ENCODE measurements around the gene SREBF1.
A peak's percentile ranks its signal among the peaks of the same experiment; 100 is the strongest.

SREBF1 gene

GRCh38 chr17:17822616-17823015, 14.2 kb downstream of the SREBF1 start:
- DNase-seq, result no peak

- no peak for DNase-seq
These were observed 14.6 kb downstream of the SREBF1 start for GRCh38 chr17:17822189-17822588.

GRCh38 chr17:17820463-17821158, 16.2 kb downstream of the SREBF1 start:
- no peak for DNase-seq

GRCh38 chr17:17820046-17820445, 16.7 kb downstream of the SREBF1 start:
- DNase-seq, result no peak

- DNase-seq, result no peak
These were observed 17.2 kb downstream of the SREBF1 start for GRCh38 chr17:17819561-17819995.

- DNase-seq, result no peak
These were observed 17.7 kb downstream of the SREBF1 start for GRCh38 chr17:17819111-17819510.

DNA sequence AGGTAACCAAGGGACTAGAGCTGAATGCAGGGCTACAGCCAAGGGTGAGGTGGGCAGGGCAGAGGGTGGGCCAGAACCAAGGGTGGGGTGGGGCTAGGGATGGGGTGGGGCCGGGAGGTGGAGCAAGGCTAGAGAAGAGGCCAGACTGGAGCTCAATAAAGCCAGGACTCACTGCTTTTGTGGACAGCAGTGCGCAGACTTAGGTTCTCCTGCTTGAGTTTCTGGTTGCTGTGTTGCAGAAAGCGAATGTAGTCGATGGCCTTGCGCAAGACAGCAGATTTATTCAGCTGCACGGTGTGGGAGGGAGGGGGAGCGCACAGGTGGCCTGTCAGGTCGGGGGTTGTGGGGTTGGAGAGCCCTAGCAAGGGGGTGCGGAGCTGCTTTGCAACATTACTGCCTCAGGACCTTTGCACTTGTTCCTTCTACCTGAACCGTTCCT, 18.7 kb downstream of the SREBF1 start:
- no peak for DNase-seq

DNA sequence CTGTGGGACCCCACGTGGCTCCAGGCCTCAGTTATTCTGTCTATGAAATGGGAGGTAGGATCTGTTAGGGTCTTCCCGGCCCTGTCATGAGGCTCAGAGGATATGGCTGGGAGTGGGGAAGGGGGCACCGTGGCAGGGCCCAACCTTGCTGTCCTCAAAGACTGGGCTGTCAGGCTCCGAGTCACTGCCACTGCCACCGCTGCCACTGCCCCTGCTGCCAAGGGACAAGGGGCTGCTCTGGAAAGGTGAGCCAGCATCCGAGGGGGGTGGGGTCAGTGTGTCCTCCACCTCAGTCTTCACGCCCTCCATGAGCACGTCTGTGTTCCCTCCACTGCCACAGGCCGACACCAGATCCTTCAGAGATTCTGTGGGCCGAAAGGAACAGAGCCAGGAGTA, 19.2 kb downstream of the SREBF1 start:
- DNase-seq, result no peak

DNA sequence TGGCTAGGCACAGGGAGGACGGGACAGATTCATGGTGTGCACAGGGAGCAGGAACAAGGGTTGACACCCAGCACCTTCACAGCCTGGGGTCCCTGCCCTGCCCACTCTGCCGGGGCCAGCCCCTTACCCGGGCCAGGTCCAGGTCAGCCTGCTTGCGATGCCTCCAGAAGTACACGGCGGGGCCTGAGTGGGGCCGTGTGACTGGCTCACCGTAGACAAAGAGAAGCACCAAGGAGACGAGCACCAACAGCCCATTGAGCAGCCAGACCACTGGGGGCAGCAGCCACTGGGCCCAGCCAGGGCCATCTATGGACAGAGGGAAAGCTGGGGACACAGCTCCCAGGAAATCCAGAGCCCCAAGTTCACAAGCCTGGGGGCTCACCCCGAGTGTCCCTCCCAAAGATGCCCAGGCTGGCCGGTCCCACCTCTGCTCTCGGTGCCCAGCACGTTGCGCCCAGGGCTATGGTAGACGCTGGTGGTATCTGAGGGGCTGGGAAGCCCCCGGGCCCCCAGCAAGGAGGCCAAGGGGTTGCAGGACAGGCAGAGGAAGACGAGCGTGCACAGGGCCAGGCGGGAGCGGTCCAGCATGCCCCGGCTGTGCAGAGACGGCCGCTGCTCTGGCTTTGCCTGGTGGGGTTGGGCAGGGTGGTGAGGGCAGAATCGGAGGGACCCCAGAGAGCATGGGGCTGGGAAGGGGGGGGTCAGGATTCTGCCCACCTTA, 19.8 kb downstream of the SREBF1 start:
- DNase-seq, result no peak

GRCh38 chr17:17816240-17816814, 20.5 kb downstream of the SREBF1 start:
- DNase-seq, result no peak

GRCh38 chr17:17815436-17816200, 21.2 kb downstream of the SREBF1 start:
- no peak for DNase-seq

GRCh38 chr17:17815062-17815406, 21.8 kb downstream of the SREBF1 start:
- DNase-seq, result no peak

GRCh38 chr17:17814162-17815061, 22.4 kb downstream of the SREBF1 start:
- no peak for DNase-seq

DNA sequence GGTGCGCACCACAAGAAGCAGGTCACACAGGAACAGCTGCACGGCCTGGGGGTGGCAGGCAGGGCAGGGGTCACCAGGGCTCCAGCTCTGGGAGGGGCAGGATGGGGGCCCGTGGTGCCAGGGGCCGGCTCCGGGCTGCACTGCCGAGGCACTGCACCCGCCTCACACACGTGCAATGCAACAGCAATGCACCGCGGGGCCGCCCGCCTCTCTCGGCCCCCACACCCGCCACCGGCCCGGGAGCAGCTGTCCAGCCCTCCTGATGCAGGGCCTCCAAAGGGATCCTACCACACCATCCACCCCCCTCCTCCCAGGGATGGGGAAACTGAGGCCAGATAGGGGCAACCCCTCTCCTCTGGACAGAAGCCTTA, 23.1 kb downstream of the SREBF1 start:
- DNase-seq, result no peak

DNA sequence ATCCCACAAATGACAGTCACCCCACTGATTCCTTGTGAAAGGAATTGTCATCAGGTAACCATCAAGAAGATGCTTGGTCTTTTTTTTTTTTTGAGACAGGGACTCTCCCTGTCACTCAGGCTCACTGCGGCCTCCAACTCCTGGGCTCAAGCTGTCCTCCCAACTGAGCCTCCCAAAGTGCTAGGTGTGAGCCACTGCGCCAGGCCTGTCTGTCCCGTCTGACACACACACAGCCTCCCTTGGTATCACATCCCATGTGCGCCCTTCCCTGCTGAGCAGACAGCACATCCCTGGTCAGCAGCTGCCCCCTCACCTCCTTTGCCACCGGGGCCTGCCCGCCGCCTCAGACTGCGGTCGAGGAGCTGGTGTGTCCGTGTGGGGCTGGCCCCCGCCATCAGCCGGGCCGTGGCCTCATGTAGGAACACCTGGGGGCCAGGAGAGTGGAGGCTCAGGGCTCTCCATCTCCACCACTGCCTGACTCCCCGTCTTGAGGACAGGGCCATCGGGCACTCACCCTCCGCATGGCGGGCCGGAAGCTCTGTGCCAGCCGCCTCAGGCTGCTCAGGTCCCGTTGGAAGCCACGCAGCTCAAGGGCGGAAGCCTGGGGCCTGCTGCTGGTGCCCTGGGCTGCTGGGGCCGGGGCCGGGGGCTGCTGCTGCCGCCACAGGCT, 23.6 kb downstream of the SREBF1 start:
- no peak for DNase-seq

DNA sequence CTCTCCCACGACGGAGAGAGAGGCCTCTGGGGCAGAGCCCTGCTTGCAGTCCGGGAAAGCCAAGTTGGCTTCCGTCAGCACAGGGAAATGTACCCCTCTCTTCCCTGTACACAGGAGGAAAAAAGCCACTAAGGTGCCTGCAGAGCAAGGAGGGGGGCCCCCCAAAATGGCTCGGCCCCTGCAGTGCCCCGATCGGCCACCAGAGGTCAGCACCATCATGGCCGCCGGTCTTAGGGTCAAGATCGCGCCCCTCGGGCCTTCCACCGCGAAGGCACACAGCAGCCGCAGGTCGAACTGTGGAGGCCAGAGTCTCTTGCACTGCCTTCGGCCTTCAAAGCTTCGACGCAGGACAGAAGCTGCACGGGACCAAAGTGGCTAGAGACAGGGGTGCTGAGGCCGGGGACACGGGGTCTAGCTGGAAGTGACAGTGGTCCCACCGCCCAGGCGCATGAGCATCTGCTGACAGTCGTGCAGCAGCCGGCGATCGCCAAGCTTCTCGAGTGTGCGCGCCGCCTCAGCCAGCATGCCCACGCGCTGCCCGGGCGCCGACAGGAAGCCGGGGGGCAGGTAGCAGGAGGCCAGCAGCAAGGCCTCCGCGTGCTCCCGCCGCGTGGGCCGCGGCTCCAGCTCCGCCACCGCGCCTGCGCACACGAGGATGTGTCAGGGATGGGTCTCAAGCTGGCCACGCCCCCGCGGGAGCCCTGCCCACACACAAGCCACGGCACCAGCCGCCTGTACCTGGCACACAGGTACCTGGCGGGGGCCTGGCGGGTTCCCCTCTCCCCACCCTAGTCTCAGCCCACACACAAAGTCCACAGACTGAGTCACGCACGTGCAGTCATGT, 24.4 kb downstream of the SREBF1 start:
- DNase-seq, result peak; percentile 9

GRCh38 chr17:17811381-17812210, 25.2 kb downstream of the SREBF1 start:
- DNase-seq, result no peak

DNA sequence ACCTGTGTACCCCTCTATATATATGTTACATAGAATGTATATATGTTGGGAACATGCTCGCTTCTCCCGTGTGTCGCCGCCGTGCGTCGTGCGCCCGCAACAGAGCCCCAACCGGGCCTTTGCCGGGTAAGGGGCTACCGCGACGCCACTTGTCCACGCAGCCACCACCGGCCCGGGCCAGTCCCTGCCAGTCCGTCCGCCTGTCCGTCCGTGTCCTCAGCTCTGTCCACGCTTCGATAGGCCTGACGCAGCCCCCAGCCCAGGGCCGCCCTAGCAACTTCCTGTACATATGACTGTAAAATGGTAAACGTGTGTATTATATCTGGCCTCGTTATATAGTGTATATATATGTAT, 25.9 kb downstream of the SREBF1 start:
- DNase-seq, result no peak

GRCh38 chr17:17810084-17810894, 26.5 kb downstream of the SREBF1 start:
- no peak for DNase-seq
